Right lobe of liver (tissue), 4 donors: Measurements from ENCODE around the gene TBCK.

Experiments used
- POLR2A ChIP-seq: fragments of 450-650 bp; IDR thresholded peaks from one replicate; pipeline ENCODE4 v1.6.1; 2017; ENCODE audit warnings: antibody characterized with exemption, mild to moderate bottlenecking
- TF ChIP-seq, protein P1 (sequence below), 4 donors: fragments of 200-600 bp in 3 of 4; fragments of 450-650 bp in 1 of 4; IDR thresholded peaks; one replicate each; pipeline versions ENCODE4 v1.5.1 to v1.8.0; 2016 to 2022; ENCODE audit warnings: antibody characterized with exemption in 4 of 4, mild to moderate bottlenecking in 2 of 4
- donor health status: DM: no; HTN: no; CAD: no.
- donor health status: DM: no; HTN: no; CAD: no.
- donor health status: DM: no; HTN: yes; CAD: no.

- TF ChIP-seq, protein P1, sequence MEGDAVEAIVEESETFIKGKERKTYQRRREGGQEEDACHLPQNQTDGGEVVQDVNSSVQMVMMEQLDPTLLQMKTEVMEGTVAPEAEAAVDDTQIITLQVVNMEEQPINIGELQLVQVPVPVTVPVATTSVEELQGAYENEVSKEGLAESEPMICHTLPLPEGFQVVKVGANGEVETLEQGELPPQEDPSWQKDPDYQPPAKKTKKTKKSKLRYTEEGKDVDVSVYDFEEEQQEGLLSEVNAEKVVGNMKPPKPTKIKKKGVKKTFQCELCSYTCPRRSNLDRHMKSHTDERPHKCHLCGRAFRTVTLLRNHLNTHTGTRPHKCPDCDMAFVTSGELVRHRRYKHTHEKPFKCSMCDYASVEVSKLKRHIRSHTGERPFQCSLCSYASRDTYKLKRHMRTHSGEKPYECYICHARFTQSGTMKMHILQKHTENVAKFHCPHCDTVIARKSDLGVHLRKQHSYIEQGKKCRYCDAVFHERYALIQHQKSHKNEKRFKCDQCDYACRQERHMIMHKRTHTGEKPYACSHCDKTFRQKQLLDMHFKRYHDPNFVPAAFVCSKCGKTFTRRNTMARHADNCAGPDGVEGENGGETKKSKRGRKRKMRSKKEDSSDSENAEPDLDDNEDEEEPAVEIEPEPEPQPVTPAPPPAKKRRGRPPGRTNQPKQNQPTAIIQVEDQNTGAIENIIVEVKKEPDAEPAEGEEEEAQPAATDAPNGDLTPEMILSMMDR (IDR thresholded peaks at IDR 0.05) = no peak
- no peak for TF ChIP-seq POLR2A
These were observed 42.2 kb downstream of the TBCK start for GRCh38 chr4:106273831-106274230.
